Fibroblast of villous mesenchyme (primary cell): ENCODE measurements around the gene PMF1. TPM values are rescaled to one million over a fixed set of nuclear protein-coding genes. Genes with fewer than 3 reads are reported as not detected.

Experiments
- DNase-seq: peaks from one replicate; pipeline ENCODE4 v3.0.0-alpha.2; 2010; ENCODE audit warnings: low read depth
- H3K4me3 ChIP-seq: 2 replicates; pipeline ENCODE4 v1.5.1; 2011; ENCODE audit warnings: low read depth, mild to moderate bottlenecking, low read length
- total RNA-seq: library from RNA; depleted of rRNA; stranded (reverse); fragments of >200 nt; gene quantifications from 2 replicates; pipeline ENCODE4 v1.2.3, GENCODE V29; 2012
- TF ChIP-seq, protein P1 (sequence below): IDR thresholded peaks from 2 replicates; pipeline ENCODE4 v1.5.1; 2012; ENCODE audit warnings: low read depth, mild to moderate bottlenecking, low read length; ENCODE audit not compliant: insufficient read depth

PMF1 gene
- total RNA-seq, 1 donor: 30.2 TPM

DNA sequence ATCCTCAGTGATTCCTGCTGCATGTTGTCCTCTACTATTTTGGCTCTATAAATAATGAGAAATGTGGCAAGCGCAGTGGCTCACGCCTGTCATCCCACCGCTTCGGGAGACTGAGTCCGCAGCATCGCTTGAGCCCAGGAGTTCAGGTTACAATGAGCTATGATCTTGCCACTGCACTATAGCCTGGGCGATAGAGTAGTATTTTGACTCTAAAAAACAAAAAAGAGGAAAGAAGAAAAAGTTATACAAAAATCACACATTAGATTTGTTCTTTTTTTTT is 19.7 kb upstream of the PMF1 start:
- no peak for DNase-seq
- TF ChIP-seq, protein P1, sequence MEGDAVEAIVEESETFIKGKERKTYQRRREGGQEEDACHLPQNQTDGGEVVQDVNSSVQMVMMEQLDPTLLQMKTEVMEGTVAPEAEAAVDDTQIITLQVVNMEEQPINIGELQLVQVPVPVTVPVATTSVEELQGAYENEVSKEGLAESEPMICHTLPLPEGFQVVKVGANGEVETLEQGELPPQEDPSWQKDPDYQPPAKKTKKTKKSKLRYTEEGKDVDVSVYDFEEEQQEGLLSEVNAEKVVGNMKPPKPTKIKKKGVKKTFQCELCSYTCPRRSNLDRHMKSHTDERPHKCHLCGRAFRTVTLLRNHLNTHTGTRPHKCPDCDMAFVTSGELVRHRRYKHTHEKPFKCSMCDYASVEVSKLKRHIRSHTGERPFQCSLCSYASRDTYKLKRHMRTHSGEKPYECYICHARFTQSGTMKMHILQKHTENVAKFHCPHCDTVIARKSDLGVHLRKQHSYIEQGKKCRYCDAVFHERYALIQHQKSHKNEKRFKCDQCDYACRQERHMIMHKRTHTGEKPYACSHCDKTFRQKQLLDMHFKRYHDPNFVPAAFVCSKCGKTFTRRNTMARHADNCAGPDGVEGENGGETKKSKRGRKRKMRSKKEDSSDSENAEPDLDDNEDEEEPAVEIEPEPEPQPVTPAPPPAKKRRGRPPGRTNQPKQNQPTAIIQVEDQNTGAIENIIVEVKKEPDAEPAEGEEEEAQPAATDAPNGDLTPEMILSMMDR: no peak
- H3K4me3 ChIP-seq: peak overlapping the region; percentile 100

DNA sequence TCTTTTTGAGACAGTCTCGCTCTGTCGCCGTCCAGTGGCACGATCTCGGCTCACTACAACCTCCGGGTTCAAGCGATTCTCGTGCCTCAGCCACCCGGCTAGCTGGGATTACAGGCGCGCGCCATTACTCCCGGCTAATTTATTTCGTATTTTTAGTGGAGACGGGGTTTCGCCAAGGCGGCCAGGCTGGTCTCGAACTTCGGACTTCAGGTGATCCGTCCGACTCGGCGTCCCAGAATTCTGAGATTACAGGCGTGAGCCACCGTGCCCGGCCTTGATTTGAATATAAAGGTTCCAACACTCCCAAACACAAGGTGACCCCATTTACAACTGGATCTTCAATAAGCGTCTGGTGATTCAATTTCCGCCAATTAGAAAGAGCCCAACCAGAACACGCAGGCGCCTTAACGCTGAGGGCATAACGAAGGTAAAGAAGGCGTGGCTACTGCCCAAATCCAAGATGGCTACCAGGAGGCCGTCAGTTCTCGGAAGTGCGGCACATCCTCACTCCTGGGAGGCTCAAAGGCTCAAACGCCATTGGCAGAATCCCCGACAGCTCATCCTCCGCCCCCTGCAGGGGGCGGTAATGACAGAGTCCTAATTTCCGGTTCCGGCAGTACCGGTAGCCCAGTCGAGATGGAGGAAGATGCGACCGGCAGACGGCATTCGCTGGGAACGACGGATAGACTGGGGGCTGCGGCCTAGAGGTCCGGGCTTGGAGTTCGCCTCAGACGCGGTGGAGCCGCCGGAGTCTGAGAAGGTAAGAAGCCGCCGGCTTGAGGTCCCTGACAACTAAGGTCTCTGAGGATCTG is 19.1 kb upstream of the PMF1 start, which contains the start of gene SLC25A44:
SLC25A44 (plus strand) TSS at position 617 of the 812 bp plus-strand sequence. CDS start 5,744 bp downstream, outside the sequence.
- DNase-seq: peak; percentile 99
- TF ChIP-seq, protein P1: peak; percentile 55
- H3K4me3 ChIP-seq: peak within 1 kb of the TSS; percentile 100

DNA sequence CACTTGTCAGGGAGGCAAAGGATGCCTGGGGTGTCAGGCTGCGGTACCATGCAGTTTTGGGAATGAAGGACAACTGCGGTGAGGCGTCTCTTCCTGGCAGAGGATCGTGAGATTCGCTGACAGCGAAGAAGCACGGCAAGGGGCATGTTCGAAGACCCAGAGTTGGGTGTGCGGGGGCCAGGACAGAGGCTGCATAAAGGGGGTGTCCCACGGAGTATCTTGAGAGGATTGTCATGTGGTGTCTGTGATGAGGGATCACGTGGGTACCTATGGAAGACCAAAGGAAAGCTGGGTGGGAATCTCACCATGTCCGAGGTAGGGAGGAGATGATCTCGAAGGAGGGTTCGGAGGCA is 18.5 kb upstream of the PMF1 start:
- peak; percentile 30 for DNase-seq
- H3K4me3 ChIP-seq: peak overlapping the region; percentile 100
- TF ChIP-seq, protein P1: no peak

DNA sequence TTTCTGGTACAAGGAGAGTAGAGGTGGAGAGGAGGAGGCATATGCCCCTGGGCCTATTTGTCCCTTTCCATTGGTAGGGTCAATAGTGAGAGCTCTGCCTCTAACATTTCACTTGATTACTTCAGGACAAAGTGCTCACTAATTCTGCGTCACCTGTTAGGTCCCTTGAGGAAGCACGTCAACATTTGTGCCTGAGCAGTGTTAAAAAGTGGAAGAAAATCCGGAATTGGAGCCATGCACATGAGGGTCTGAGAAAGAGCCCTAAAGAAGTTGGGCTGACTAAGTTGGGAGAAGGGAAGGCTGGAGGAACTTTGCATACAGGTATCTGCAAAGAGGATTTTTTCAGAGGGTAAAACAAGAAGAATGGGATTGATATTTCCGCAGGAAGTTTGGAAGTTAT is 17.0 kb upstream of the PMF1 start:
- H3K4me3 ChIP-seq: no peak overlapping the region
- DNase-seq: no peak
- TF ChIP-seq, protein P1: no peak

DNA sequence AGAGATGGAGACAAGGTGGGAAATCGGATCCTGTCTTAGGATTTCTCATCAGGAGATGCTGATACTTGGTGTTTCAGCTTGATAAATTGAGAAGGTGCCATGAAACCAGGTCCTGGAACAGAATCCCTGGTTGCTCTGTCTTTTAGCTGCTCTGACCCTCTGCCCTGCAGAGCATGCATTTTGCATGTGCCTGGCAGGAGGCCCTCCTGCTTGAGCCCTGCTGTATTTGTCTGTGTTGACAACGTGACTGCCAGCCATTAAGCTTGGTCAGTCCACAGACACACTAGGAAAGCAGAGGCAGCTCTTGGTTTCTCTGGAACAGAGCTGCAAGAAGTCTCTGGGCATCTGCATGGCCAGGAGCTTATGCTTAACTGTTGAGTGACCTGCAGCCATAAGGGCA is 16.4 kb upstream of the PMF1 start:
- DNase-seq: no peak
- TF ChIP-seq, protein P1: no peak

DNA sequence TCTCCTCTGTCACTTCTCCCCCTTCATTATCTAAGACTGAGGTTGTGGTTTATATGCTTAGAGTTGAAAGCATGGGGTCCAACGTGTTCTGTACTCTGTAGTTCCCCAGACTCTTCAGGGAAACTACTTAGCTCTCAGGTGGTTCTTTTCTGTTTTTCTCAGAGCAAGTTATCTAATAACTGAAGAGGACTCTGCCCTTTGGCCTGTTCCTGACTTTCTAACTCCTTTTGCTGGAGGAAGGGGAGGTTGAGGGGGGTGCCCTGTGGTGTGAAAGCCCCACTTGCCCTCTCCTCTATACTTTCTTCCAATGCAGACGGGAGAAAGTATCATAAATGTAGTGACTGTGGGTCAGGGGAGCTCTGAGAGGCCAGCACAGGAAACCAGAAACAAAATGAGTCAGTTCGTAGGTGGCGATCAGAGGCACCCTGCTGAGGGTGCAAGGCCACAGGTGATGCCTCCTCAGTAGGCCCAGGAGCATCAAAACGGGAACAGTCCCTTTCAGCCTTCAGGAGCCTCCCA is 13.9 kb upstream of the PMF1 start:
- no peak for DNase-seq
- no peak overlapping the region for H3K4me3 ChIP-seq
- TF ChIP-seq, protein P1: no peak

More for the DNA sequence above, 16.4 kb upstream of the PMF1 start:
- H3K4me3 ChIP-seq: no peak overlapping the region
